ENCODE data around the gene DMBX1.

DMBX1 gene

GRCh38 chr1:46536527-46536926, 46.9 kb downstream of the DMBX1 start:
- H3K36me3 ChIP-seq (ENCODE audit: control insufficient read depth in 4 of 4, insufficient read depth in 4 of 4, low read length in 3 of 4), result no peaks in the 10 kb centered on the region
- no peak overlapping the region for H3K27ac ChIP-seq (ENCODE audit: insufficient read depth in 1 of 2, low read depth in 1 of 2, low read length in 2 of 2, poor library complexity in 1 of 2, severe bottlenecking in 2 of 2)
- ChIA-PET POLR2A (no interaction called here), CTCF (interaction anchor here (0.7 to 1.7 kb wide), 3 partner anchors 9 to 76 kb away, joined by 4 read pairs; no protein-coding TSS in a partner anchor)
- peaks cover 0 to 10% (median 0%) of the 10 kb centered on the region in 5 experiments for H3K9me3 ChIP-seq (ENCODE audit: control extremely low read depth in 1 of 5, control insufficient read depth in 4 of 5, insufficient read depth in 2 of 5, low read depth in 1 of 5, low read length in 4 of 5)
- peaks cover 0 to 10% (median 4%) of the 10 kb centered on the region in 4 experiments for H3K4me1 ChIP-seq (ENCODE audit: control extremely low read depth in 1 of 4, control insufficient read depth in 4 of 4, insufficient read depth in 4 of 4, low read length in 3 of 4)
- no peak overlapping the region for H3K4me3 ChIP-seq (ENCODE audit: control insufficient read depth in 1 of 7, extremely low read depth in 1 of 7, insufficient read depth in 4 of 7, low read depth in 2 of 7, low read length in 6 of 7)
- H3K27me3 ChIP-seq (replicated peaks in 2 of 5; ENCODE audit: control insufficient read depth in 4 of 5, insufficient read depth in 5 of 5, low read length in 4 of 5), result peaks cover 9 to 57% (median 25%) of the 10 kb centered on the region in 5 experiments
- no peak for DNase-seq
- WGBS (ENCODE audit: insufficient coverage), result no CpG with 5 or more reads among the region's 1 CpG

- ChIA-PET POLR2A (no interaction called here), CTCF (interaction anchor here (0.9 to 1.7 kb wide), 3 partner anchors 10 to 91 kb away, joined by 3 to 4 read pairs (median 4); no protein-coding TSS in a partner anchor)
- Histone ChIP-seq H3K27ac (ENCODE audit: insufficient read depth in 1 of 2, low read depth in 1 of 2, low read length in 2 of 2, poor library complexity in 1 of 2, severe bottlenecking in 2 of 2) (no peak overlapping the region), H3K4me3 (ENCODE audit: control insufficient read depth in 1 of 7, extremely low read depth in 1 of 7, insufficient read depth in 4 of 7, low read depth in 2 of 7, low read length in 6 of 7) (no peak overlapping the region), H3K4me1 (ENCODE audit: control extremely low read depth in 1 of 4, control insufficient read depth in 4 of 4, insufficient read depth in 4 of 4, low read length in 3 of 4) (peaks cover 0 to 8% (median 3%) of the 10 kb centered on the region in 4 experiments), H3K27me3 (replicated peaks in 2 of 5; ENCODE audit: control insufficient read depth in 4 of 5, insufficient read depth in 5 of 5, low read length in 4 of 5) (peaks cover 9 to 61% (median 29%) of the 10 kb centered on the region in 5 experiments), H3K36me3 (ENCODE audit: control insufficient read depth in 4 of 4, insufficient read depth in 4 of 4, low read length in 3 of 4) (no peaks in the 10 kb centered on the region), H3K9me3 (ENCODE audit: control extremely low read depth in 1 of 5, control insufficient read depth in 4 of 5, insufficient read depth in 2 of 5, low read depth in 1 of 5, low read length in 4 of 5) (peaks cover 0 to 10% (median 0%) of the 10 kb centered on the region in 5 experiments)
- WGBS (ENCODE audit: insufficient coverage), result 40% methylated on average over 1 of the region's 2 CpGs
- DNase-seq, result no peak
These were observed 48.0 kb downstream of the DMBX1 start for GRCh38 chr1:46537651-46538050.

GRCh38 chr1:46538147-46538546, 48.5 kb downstream of the DMBX1 start:
- 100% methylated on average over 1 of the region's 2 CpGs for WGBS (ENCODE audit: insufficient coverage)
- H3K9me3 ChIP-seq (ENCODE audit: control extremely low read depth in 1 of 5, control insufficient read depth in 4 of 5, insufficient read depth in 2 of 5, low read depth in 1 of 5, low read length in 4 of 5), result peaks cover 0 to 10% (median 0%) of the 10 kb centered on the region in 5 experiments

More at GRCh38 chr1:46538147-46538546, 48.5 kb downstream of the DMBX1 start:
- Histone ChIP-seq H3K27me3 (replicated peaks in 2 of 5; ENCODE audit: control insufficient read depth in 4 of 5, insufficient read depth in 5 of 5, low read length in 4 of 5) (peaks cover 9 to 65% (median 30%) of the 10 kb centered on the region in 5 experiments), H3K27ac (ENCODE audit: insufficient read depth in 1 of 2, low read depth in 1 of 2, low read length in 2 of 2, poor library complexity in 1 of 2, severe bottlenecking in 2 of 2) (no peak overlapping the region), H3K4me1 (ENCODE audit: control extremely low read depth in 1 of 4, control insufficient read depth in 4 of 4, insufficient read depth in 4 of 4, low read length in 3 of 4) (peaks cover 0 to 6% (median 2%) of the 10 kb centered on the region in 4 experiments), H3K36me3 (ENCODE audit: control insufficient read depth in 4 of 4, insufficient read depth in 4 of 4, low read length in 3 of 4) (no peaks in the 10 kb centered on the region), H3K4me3 (ENCODE audit: control insufficient read depth in 1 of 7, extremely low read depth in 1 of 7, insufficient read depth in 4 of 7, low read depth in 2 of 7, low read length in 6 of 7) (no peak overlapping the region)
- DNase-seq, result no peak
- ChIA-PET CTCF (interaction anchor here (1.4 to 1.7 kb wide), 2 partner anchors 9 to 91 kb away, joined by 4 read pairs; no protein-coding TSS in a partner anchor), POLR2A (no interaction called here)

Data from common myeloid progenitor, CD34-positive (primary cell).